Left lung (tissue), 10 donors: ENCODE results near the gene ZFHX3. TPM values are rescaled to one million over a fixed set of nuclear protein-coding genes. Genes with fewer than 3 reads are reported as not detected.
"Not testable (repeated sequence)": the region's sequence is repeated elsewhere in the genome, so short reads cannot be mapped to it uniquely, and the experiment has no call there.

Experiments used
- ATAC-seq: fragments of 200-7000 bp; cut with Tn5 transposase; one replicate; pipeline ENCODE4 v1.9.1; 2020; ENCODE audit warnings: moderate library complexity
- DNase-seq, 4 donors: peaks; one replicate each; pipeline ENCODE4 v3.0.0-alpha.2; 2013 to 2020
- H3K27ac ChIP-seq, 2 donors: fragments of 200-600 bp; sonication (generic) in 1 of 2; one replicate each; pipeline versions ENCODE4 v1.5.0 to v1.8.0; 2020 to 2021
- H3K27me3 ChIP-seq, 2 donors: fragments of 200-600 bp; sonication (generic) in 1 of 2; one replicate each; pipeline versions ENCODE4 v1.5.0 to v1.8.0; 2020 to 2021
- H3K36me3 ChIP-seq, 2 donors: fragments of 200-600 bp; sonication (generic) in 1 of 2; one replicate each; pipeline versions ENCODE4 v1.5.0 to v1.8.0; 2020 to 2021
- H3K4me1 ChIP-seq, 2 donors: fragments of 200-600 bp; one replicate each; pipeline ENCODE4 v1.8.0; 2021
- H3K4me3 ChIP-seq, 2 donors: fragments of 200-600 bp; sonication (generic) in 1 of 2; one replicate each; pipeline versions ENCODE4 v1.5.0 to v1.8.0; 2020 to 2021; ENCODE audit warnings: mild to moderate bottlenecking in 1 of 2
- H3K9me3 ChIP-seq, 2 donors: fragments of 200-600 bp; sonication (generic) in 1 of 2; one replicate each; pipeline versions ENCODE4 v1.5.0 to v1.8.0; 2020 to 2021
- CTCF ChIP-seq, 2 donors: fragments of 200-600 bp; sonication (generic) in 1 of 2; IDR thresholded peaks; one replicate each; pipeline versions ENCODE4 v1.5.0 to v1.8.0; 2021; ENCODE audit warnings: antibody characterized with exemption in 2 of 2
- intact Hi-C, 2 donors: fragments of 100-400 bp; cut with DNase I; formaldehyde crosslinking; loops; one replicate each; pipeline versions ENCODE4 v1.11.2 to v1.14.2; 2022
- polyA plus RNA-seq, 6 donors: library from polyadenylated mRNA; unstranded; fragments of 120-200 nt; gene quantifications; one replicate each; pipeline ENCODE4 v1.2.1, GENCODE V29; 2013; ENCODE audit not compliant: insufficient read length in 6 of 6
- total RNA-seq, 2 donors: library from RNA; stranded (reverse); fragmentation: NEBNext Ultra II Directional; extraction: Animal tissue kit (Norgen Biotek cat#: 25700); gene quantifications; one replicate each; pipeline ENCODE4 v1.2.1, GENCODE V29; 2021
- donor health status: DM: no; HTN: yes; CAD: no.
- donor health status: DM: no; HTN: no; CAD: no.

The ZFHX3 gene
- total and polyA plus RNA-seq, 8 donors, result 21.4 to 34.7 (median 32.2) TPM

GRCh38 chr16:73000020-73000906, 47.7 kb downstream of the ZFHX3 start:
- peak in 1 of 4 donors; percentile 37 for DNase-seq

GRCh38 chr16:72999541-73000019, 48.3 kb downstream of the ZFHX3 start:
- intact Hi-C loops, result no loop called here
- Histone ChIP-seq H3K9me3 (peaks cover 0 to 4% of the 10 kb centered on the region in 2 donors), H3K4me3 (no peak overlapping the region), H3K27ac (no peak overlapping the region), H3K27me3 (no peaks in the 10 kb centered on the region), H3K36me3 (no peaks in the 10 kb centered on the region), H3K4me1 (peaks cover 23 to 45% of the 10 kb centered on the region in 2 donors)
- no peak for TF ChIP-seq CTCF (IDR thresholded peaks at IDR 0.05)
- no peak for ATAC-seq
- DNase-seq, result peak in 1 of 4 donors; percentile 17

More at GRCh38 chr16:73000020-73000906, 47.7 kb downstream of the ZFHX3 start:
- ATAC-seq, result peak; percentile 40
- intact Hi-C loops, result no loop called here
- H3K4me3 ChIP-seq, result no peak overlapping the region
- H3K27ac ChIP-seq, result peak overlapping the region in 1 of 2 donors; percentile 23
- H3K4me1 ChIP-seq, result peaks cover 23 to 45% of the 10 kb centered on the region in 2 donors
- no peaks in the 10 kb centered on the region for H3K36me3 ChIP-seq
- no peak for TF ChIP-seq CTCF (IDR thresholded peaks at IDR 0.05)
- H3K9me3 ChIP-seq, result peaks cover 0 to 4% of the 10 kb centered on the region in 2 donors
- H3K27me3 ChIP-seq, result no peaks in the 10 kb centered on the region

DNA sequence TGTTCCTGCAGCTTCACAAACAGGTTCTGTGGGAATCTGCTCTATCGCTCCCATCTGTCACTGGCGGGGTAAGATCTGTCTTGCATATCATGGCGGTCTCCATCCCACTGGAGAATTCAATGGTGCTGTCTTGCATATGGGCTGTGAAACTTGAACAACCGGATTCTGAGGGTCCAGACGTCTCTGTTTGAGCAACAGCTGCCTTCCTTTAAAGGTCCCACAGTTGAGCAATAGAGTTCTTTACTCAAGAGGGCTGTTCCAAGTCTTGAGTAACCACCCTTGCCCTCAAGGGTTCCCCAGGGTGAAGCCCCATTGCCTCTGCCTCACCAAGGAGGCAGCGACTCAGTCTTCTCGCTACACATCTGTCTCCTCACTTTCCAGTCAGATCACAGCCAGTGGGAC, 50.8 kb downstream of the ZFHX3 start:
- peaks cover 23 to 45% of the 10 kb centered on the region in 2 donors for H3K4me1 ChIP-seq
- no peaks in the 10 kb centered on the region for H3K27me3 ChIP-seq
- H3K4me3 ChIP-seq, result no peak overlapping the region
- ATAC-seq (peak; percentile 74), DNase-seq (peak in 2 of 4 donors; percentile 54 to 83)
- intact Hi-C loops, result no loop called here
- TF ChIP-seq CTCF (IDR thresholded peaks at IDR 0.05), result no peak
- H3K36me3 ChIP-seq, result no peaks in the 10 kb centered on the region
- peak overlapping the region; percentile 15 to 42 for H3K27ac ChIP-seq
- H3K9me3 ChIP-seq, result peaks cover 0 to 4% of the 10 kb centered on the region in 2 donors

GRCh38 chr16:72996291-72997062, 51.5 kb downstream of the ZFHX3 start:
- H3K36me3 ChIP-seq, result no peaks in the 10 kb centered on the region
- H3K4me3 ChIP-seq, result no peak overlapping the region
- DNase-seq (peak in 1 of 4 donors; percentile 52), ATAC-seq (peak; percentile 65)
- H3K9me3 ChIP-seq, result peaks cover 0 to 4% of the 10 kb centered on the region in 2 donors
- peaks cover 23 to 45% of the 10 kb centered on the region in 2 donors for H3K4me1 ChIP-seq
- intact Hi-C loops, result no loop called here
- H3K27me3 ChIP-seq, result no peaks in the 10 kb centered on the region
- TF ChIP-seq CTCF (IDR thresholded peaks at IDR 0.05), result no peak
- H3K27ac ChIP-seq, result peak overlapping the region; percentile 15 to 42

DNA sequence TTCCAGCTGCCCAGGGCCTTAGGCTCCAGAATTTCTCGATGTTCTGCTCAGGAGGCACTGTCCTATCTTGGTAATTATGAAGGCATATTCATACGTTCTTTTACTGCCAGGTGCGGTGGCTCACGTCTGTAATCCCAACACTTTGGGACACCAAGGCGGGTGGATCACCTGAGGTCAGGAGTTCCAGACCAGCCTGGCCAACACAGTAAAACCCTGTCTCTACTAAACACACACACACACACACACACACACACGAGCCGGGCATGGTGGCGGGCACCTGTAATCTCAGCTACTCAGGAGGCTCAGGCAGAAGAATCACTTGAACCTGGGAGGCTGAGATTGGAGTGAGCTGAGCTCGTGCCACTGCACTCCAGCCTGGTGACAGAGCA, 52.1 kb downstream of the ZFHX3 start:
- H3K9me3 ChIP-seq, H3K4me3 ChIP-seq, H3K27me3 ChIP-seq, intact Hi-C loops, ATAC-seq, H3K36me3 ChIP-seq: not testable (repeated sequence)
- DNase-seq, result peak in 1 of 4 donors; percentile 27
- H3K27ac ChIP-seq, result peak overlapping the region in 1 of 2 donors; percentile 42
- H3K4me1 ChIP-seq, result peaks cover 23 to 45% of the 10 kb centered on the region in 2 donors
